Right lobe of liver (tissue), 4 donors: ENCODE data around the gene EIF4G3.

ENCODE experiments used
- POLR2A ChIP-seq: fragments of 450-650 bp; IDR thresholded peaks from one replicate; pipeline ENCODE4 v1.6.1; 2017; ENCODE audit warnings: antibody characterized with exemption, mild to moderate bottlenecking
- TF ChIP-seq, protein P1 (sequence below), 4 donors: fragments of 200-600 bp in 3 of 4; fragments of 450-650 bp in 1 of 4; IDR thresholded peaks; one replicate each; pipeline versions ENCODE4 v1.5.1 to v1.8.0; 2016 to 2022; ENCODE audit warnings: antibody characterized with exemption in 4 of 4, mild to moderate bottlenecking in 2 of 4
- donor health status: DM: no; HTN: no; CAD: no.
- donor health status: DM: no; HTN: no; CAD: no.
- donor health status: DM: no; HTN: yes; CAD: no.

DNA sequence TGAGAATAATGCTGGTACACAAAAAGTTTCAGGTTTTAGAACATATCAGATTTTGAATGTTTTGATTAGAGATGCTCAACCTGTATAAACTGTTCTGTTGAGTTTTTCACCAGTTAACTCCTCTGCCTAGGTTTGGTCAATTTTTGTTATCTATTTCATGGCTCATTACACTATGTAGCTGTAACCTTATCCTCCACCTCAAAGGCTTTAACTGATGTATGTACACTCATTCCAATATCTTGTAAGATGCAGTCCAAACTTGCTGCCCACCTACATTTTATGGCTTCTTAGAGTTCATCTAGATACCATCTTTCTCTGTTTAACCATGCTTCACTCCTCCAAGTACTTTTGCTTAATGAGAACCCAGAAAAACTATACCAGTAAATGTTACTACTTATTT lies 107.8 kb downstream of the EIF4G3 start:
- TF ChIP-seq, protein P1, sequence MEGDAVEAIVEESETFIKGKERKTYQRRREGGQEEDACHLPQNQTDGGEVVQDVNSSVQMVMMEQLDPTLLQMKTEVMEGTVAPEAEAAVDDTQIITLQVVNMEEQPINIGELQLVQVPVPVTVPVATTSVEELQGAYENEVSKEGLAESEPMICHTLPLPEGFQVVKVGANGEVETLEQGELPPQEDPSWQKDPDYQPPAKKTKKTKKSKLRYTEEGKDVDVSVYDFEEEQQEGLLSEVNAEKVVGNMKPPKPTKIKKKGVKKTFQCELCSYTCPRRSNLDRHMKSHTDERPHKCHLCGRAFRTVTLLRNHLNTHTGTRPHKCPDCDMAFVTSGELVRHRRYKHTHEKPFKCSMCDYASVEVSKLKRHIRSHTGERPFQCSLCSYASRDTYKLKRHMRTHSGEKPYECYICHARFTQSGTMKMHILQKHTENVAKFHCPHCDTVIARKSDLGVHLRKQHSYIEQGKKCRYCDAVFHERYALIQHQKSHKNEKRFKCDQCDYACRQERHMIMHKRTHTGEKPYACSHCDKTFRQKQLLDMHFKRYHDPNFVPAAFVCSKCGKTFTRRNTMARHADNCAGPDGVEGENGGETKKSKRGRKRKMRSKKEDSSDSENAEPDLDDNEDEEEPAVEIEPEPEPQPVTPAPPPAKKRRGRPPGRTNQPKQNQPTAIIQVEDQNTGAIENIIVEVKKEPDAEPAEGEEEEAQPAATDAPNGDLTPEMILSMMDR (IDR thresholded peaks at IDR 0.05): no peak
- TF ChIP-seq POLR2A: no peak
